ENCODE data around the gene EXOC7.

DNA sequence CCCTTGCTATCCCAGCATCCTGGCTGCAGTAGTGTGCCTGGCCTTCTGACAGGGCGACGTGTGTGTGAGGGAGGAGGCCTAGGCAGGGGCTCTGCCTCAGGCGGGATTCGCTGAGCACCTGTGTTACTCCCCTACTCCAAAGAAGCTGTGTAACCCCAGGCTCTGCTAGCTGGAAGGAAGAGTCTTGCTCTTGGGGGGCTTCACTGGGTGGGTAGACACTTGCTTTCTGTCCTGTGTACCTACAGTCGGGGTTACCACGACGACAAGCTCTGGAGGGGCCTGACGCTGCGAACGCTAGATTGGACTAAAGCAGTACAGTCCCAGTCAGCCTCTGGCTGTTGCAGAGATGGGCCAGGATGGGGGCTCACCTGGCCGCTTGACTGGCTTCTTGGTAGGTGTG is 9.5 kb downstream of the EXOC7 start:
- TF ChIP-seq YY1 (IDR thresholded peaks at IDR 0.05; ENCODE audit: extremely low read depth, insufficient replicate concordance, low read depth, low read length) (no peak), POLR2A (IDR thresholded peaks at IDR 0.05; ENCODE audit: borderline replicate concordance, extremely low read depth, insufficient read depth, insufficient read length) (no peak), EZH2 (IDR thresholded peaks at IDR 0.05) (no peak)
- TF ChIP-seq, protein P1, sequence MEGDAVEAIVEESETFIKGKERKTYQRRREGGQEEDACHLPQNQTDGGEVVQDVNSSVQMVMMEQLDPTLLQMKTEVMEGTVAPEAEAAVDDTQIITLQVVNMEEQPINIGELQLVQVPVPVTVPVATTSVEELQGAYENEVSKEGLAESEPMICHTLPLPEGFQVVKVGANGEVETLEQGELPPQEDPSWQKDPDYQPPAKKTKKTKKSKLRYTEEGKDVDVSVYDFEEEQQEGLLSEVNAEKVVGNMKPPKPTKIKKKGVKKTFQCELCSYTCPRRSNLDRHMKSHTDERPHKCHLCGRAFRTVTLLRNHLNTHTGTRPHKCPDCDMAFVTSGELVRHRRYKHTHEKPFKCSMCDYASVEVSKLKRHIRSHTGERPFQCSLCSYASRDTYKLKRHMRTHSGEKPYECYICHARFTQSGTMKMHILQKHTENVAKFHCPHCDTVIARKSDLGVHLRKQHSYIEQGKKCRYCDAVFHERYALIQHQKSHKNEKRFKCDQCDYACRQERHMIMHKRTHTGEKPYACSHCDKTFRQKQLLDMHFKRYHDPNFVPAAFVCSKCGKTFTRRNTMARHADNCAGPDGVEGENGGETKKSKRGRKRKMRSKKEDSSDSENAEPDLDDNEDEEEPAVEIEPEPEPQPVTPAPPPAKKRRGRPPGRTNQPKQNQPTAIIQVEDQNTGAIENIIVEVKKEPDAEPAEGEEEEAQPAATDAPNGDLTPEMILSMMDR (IDR thresholded peaks at IDR 0.05 in 2 of 3, conservative IDR thresholded peaks at IDR 0.05 in 1 of 3; ENCODE audit: borderline replicate concordance in 1 of 3, insufficient read depth in 1 of 3, low read depth in 2 of 3, low read length in 2 of 3), result no peak
